ENCODE results near the gene MAP1LC3C. TPM values are rescaled to one million over a fixed set of nuclear protein-coding genes. Genes with fewer than 3 reads are reported as not detected.

MAP1LC3C gene
- total RNA-seq, 1 donor from 2014 or later, result 14.2 TPM

GRCh38 chr1:241962153-241962552 lies 36.7 kb downstream of the MAP1LC3C start:
- H3K4me3 ChIP-seq, result no peak overlapping the region
- intact Hi-C loops (cut with DNase I), result no loop called here
- no peak for DNase-seq
- no peaks in the 10 kb centered on the region for H3K27me3 ChIP-seq
- H3K27ac ChIP-seq, result no peak overlapping the region
- H3K9me3 ChIP-seq, result no peaks in the 10 kb centered on the region
- no peak for TF ChIP-seq CTCF (IDR thresholded peaks at IDR 0.05)
- H3K4me1 ChIP-seq, result no peaks in the 10 kb centered on the region
- ATAC-seq, result no peak
- no peaks in the 10 kb centered on the region for H3K36me3 ChIP-seq

- Histone ChIP-seq H3K27me3 (no peaks in the 10 kb centered on the region), H3K36me3 (no peaks in the 10 kb centered on the region), H3K27ac (no peak within 1 kb of the TSS), H3K4me3 (no peak within 1 kb of the TSS), H3K4me1 (no peaks in the 10 kb centered on the region), H3K9me3 (no peaks in the 10 kb centered on the region)
- ATAC-seq (no peak), DNase-seq (no peak)
- intact Hi-C loops (cut with DNase I), result no loop called here
- no peak for TF ChIP-seq CTCF (IDR thresholded peaks at IDR 0.05)
Observed at GRCh38 chr1:241957692-241958494, 41.0 kb downstream of the MAP1LC3C start, which contains the start of gene BECN2. Gene BECN2 (plus strand): TSS chr1:241957767. CDS start chr1:241957767, 0 bp downstream.

DNA sequence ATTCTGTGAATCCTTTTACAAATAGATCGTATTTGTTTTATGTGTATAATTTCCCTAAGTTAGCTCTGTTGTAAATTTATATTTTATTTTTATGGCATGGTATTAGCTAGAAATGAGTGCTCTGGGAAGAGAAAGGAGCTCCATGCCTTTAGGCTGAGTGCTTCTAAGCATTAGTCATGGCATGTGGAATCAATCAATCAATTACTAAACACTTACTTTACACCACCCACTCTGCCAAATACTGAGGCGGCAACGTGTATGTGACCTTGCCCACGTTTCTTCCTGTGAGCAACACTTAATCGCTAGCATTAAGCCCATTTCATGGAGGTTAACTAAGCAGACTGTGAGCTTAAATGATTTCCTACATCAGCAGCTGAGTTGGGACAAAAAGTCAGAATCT lies 48.5 kb downstream of the MAP1LC3C start:
- no peaks in the 10 kb centered on the region for H3K9me3 ChIP-seq
- intact Hi-C loops (cut with DNase I), result no loop called here
- H3K27ac ChIP-seq, result no peak overlapping the region
- no peaks in the 10 kb centered on the region for H3K27me3 ChIP-seq
- H3K4me3 ChIP-seq, result no peak overlapping the region
- TF ChIP-seq CTCF (IDR thresholded peaks at IDR 0.05), result no peak
- DNase-seq (no peak), ATAC-seq (no peak)
- H3K4me1 ChIP-seq, result no peaks in the 10 kb centered on the region
- H3K36me3 ChIP-seq, result no peaks in the 10 kb centered on the region

GRCh38 chr1:241947354-241947753 lies 51.5 kb downstream of the MAP1LC3C start:
- DNase-seq (no peak), ATAC-seq (no peak)
- H3K27me3 ChIP-seq, result no peaks in the 10 kb centered on the region
- H3K9me3 ChIP-seq, result no peaks in the 10 kb centered on the region
- intact Hi-C loops (cut with DNase I), result no loop called here
- no peaks in the 10 kb centered on the region for H3K4me1 ChIP-seq
- H3K27ac ChIP-seq, result no peak overlapping the region
- no peaks in the 10 kb centered on the region for H3K36me3 ChIP-seq
- TF ChIP-seq CTCF (IDR thresholded peaks at IDR 0.05), result no peak
- no peak overlapping the region for H3K4me3 ChIP-seq

Other genes with a start within 250 kb of the MAP1LC3C start
- gene EXO1, start 150.9 kb downstream of the MAP1LC3C start, total RNA-seq, result 0.32 TPM
- gene BECN2, start 41.3 kb downstream of the MAP1LC3C start, total RNA-seq, result not detected

All from upper lobe of right lung (tissue), 1 donor.